Vagina (tissue), 2 donors: ENCODE measurements around the gene ANAPC2. TPM values are rescaled to one million over a fixed set of nuclear protein-coding genes. Genes with fewer than 3 reads are reported as not detected.

ENCODE experiments used
- DNase-seq, 2 donors: peaks; one replicate each; pipeline ENCODE4 v3.0.0-alpha.2; 2017; ENCODE audit errors: extremely low spot score in 2 of 2
- H3K27ac ChIP-seq: fragments of 200-600 bp; sonication (generic); one replicate; pipeline ENCODE4 v1.5.1; 2019
- H3K27me3 ChIP-seq: fragments of 200-600 bp; sonication (generic); one replicate; pipeline ENCODE4 v1.5.1; 2019
- H3K36me3 ChIP-seq, 2 donors: fragments of 200-600 bp; sonication (generic); one replicate each; pipeline ENCODE4 v1.5.1; 2017 to 2019
- H3K4me1 ChIP-seq: fragments of 200-600 bp; sonication (generic); one replicate; pipeline ENCODE4 v1.5.1; 2019
- H3K4me3 ChIP-seq, 2 donors: fragments of 200-600 bp; sonication (generic); 1 replicate in 1 of 2; 2 replicates in 1 of 2; pipeline ENCODE4 v1.5.1; 2016 to 2019
- H3K9me3 ChIP-seq: fragments of 200-600 bp; sonication (generic); one replicate; pipeline ENCODE4 v1.5.1; 2019
- CTCF ChIP-seq, 3 experiments: fragments of 450-650 bp in 2 of 3; fragments of 200-600 bp in 1 of 3; sonication (generic) in 1 of 3; IDR thresholded peaks; one replicate each; pipeline ENCODE4 v1.5.1; 2017 to 2019; ENCODE audit warnings: antibody characterized with exemption in 3 of 3, mild to moderate bottlenecking in 2 of 3, moderate library complexity in 2 of 3
- POLR2A ChIP-seq, 2 donors: fragments of 450-650 bp; IDR thresholded peaks; one replicate each; pipeline ENCODE4 v1.6.1; 2017; ENCODE audit warnings: antibody characterized with exemption in 2 of 2, mild to moderate bottlenecking in 2 of 2, moderate library complexity in 2 of 2
- POLR2AphosphoS5 ChIP-seq, 2 donors: sonication (generic); formaldehyde crosslinking; IDR thresholded peaks; one replicate each; pipeline ENCODE4 v1.9.0; 2017; ENCODE audit warnings: antibody characterized with exemption in 2 of 2, mild to moderate bottlenecking in 2 of 2, low read depth in 1 of 2; ENCODE audit not compliant: insufficient read depth in 1 of 2
- intact Hi-C: fragments of 100-400 bp; cut with DNase I; formaldehyde crosslinking; loops from one replicate; pipeline ENCODE4 v1.15.1; 2023
- total RNA-seq: library from RNA; depleted of rRNA; stranded (reverse); fragments of >200 nt; gene quantifications from one replicate; pipeline ENCODE4 v1.2.3, GENCODE V29; 2016

The ANAPC2 gene
- total RNA-seq, 1 donor from 2014 or later = 30.0 TPM

GRCh38 chr9:137206602-137207001 is 18.2 kb upstream of the ANAPC2 start:
- peaks cover 46% of the 10 kb centered on the region for H3K4me1 ChIP-seq
- H3K9me3 ChIP-seq = no peaks in the 10 kb centered on the region
- no peak overlapping the region for H3K27ac ChIP-seq
- no peak for DNase-seq
- no peaks in the 10 kb centered on the region for H3K36me3 ChIP-seq
- H3K4me3 ChIP-seq = peak overlapping the region; percentile 76 to 96
- TF ChIP-seq POLR2A (IDR thresholded peaks at IDR 0.05) = no peak
- TF ChIP-seq POLR2AphosphoS5 (IDR thresholded peaks at IDR 0.05; ENCODE audit: insufficient read depth in 1 of 2, low read depth in 1 of 2) = no peak
- TF ChIP-seq CTCF (IDR thresholded peaks at IDR 0.05) = no peak
- H3K27me3 ChIP-seq = no peaks in the 10 kb centered on the region
- intact Hi-C loops = no loop called here

GRCh38 chr9:137205126-137206069 is 17.0 kb upstream of the ANAPC2 start, which contains the start of the genes NDOR1 and TMEM203:
NDOR1 (plus strand) TSS chr9:137205700; CDS start chr9:137205778, 78 bp downstream.
TMEM203 (minus strand) TSS chr9:137205648; CDS start chr9:137205414, 234 bp downstream.
- H3K9me3 ChIP-seq = no peaks in the 10 kb centered on the region
- peaks cover 54% of the 10 kb centered on the region for H3K4me1 ChIP-seq
- H3K36me3 ChIP-seq = no peaks in the 10 kb centered on the region
- intact Hi-C loops = no loop called here
- peak within 1 kb of the TSS; percentile 71 for H3K27ac ChIP-seq
- no peaks in the 10 kb centered on the region for H3K27me3 ChIP-seq
- no peak for DNase-seq
- peak within 1 kb of the TSS; percentile 76 to 96 for H3K4me3 ChIP-seq
- TF ChIP-seq CTCF (IDR thresholded peaks at IDR 0.05) = no peak
- peak; percentile 87 to 93 for TF ChIP-seq POLR2AphosphoS5 (IDR thresholded peaks at IDR 0.05; ENCODE audit: insufficient read depth in 1 of 2, low read depth in 1 of 2)
- TF ChIP-seq POLR2A (IDR thresholded peaks at IDR 0.05) = peak in 1 of 2 donors; percentile 38

- H3K9me3 ChIP-seq = no peaks in the 10 kb centered on the region
- DNase-seq = no peak
- H3K27me3 ChIP-seq = no peaks in the 10 kb centered on the region
- intact Hi-C loops = no loop called here
- peak overlapping the region; percentile 76 to 96 for H3K4me3 ChIP-seq
- no peak for TF ChIP-seq POLR2A (IDR thresholded peaks at IDR 0.05)
- no peak for TF ChIP-seq CTCF (IDR thresholded peaks at IDR 0.05)
- no peak for TF ChIP-seq POLR2AphosphoS5 (IDR thresholded peaks at IDR 0.05; ENCODE audit: insufficient read depth in 1 of 2, low read depth in 1 of 2)
- no peaks in the 10 kb centered on the region for H3K36me3 ChIP-seq
- H3K27ac ChIP-seq = peak overlapping the region; percentile 71
- H3K4me1 ChIP-seq = peaks cover 55% of the 10 kb centered on the region
These were observed 16.4 kb upstream of the ANAPC2 start for GRCh38 chr9:137204731-137205125.

GRCh38 chr9:137202966-137203365 is 14.6 kb upstream of the ANAPC2 start:
- intact Hi-C loops = no loop called here
- H3K27ac ChIP-seq = no peak overlapping the region
- H3K27me3 ChIP-seq = no peaks in the 10 kb centered on the region
- H3K4me1 ChIP-seq = peaks cover 73% of the 10 kb centered on the region
- DNase-seq = no peak
- H3K4me3 ChIP-seq = no peak overlapping the region
- TF ChIP-seq CTCF (IDR thresholded peaks at IDR 0.05) = no peak
- TF ChIP-seq POLR2A (IDR thresholded peaks at IDR 0.05) = no peak
- no peak for TF ChIP-seq POLR2AphosphoS5 (IDR thresholded peaks at IDR 0.05; ENCODE audit: insufficient read depth in 1 of 2, low read depth in 1 of 2)
- H3K36me3 ChIP-seq = no peaks in the 10 kb centered on the region
- no peaks in the 10 kb centered on the region for H3K9me3 ChIP-seq
